ENCODE data around the gene OPA1.

OPA1 gene

GRCh38 chr3:193730511-193730910 is 137.5 kb downstream of the OPA1 start:
- H3K27me3 ChIP-seq (ENCODE audit: insufficient read depth, low read length), result peaks cover 10% of the 10 kb centered on the region; the same call in 1 of the 2 replicates

DNA sequence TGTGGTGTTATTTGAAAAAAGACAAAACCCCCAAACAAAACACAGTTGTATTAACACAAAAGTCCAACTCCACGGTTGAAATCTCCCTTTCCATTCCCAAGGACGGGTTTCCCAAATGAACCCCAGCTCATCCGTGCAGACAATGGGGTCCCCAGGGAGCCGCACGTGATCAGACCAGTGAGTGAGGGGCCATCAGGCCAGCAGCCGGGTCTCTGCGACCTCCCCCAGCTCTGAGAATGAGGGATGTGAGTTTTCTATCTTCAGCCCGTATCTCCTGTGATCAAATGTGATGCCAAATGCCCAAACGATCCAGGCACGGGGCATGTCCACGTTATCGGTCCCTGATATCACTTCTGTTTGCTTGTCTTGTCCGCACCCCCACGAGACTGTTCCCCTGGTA is 138.0 kb downstream of the OPA1 start:
- H3K4me3 ChIP-seq (ENCODE audit: low read length), result no peak overlapping the region
- H3K27me3 ChIP-seq (ENCODE audit: insufficient read depth, low read length), result peaks cover 10% of the 10 kb centered on the region; the same call in 1 of the 2 replicates
- no peak overlapping the region for H3K27ac ChIP-seq (ENCODE audit: low read length)
- H3K4me1 ChIP-seq (ENCODE audit: insufficient read depth, low read length), result peaks cover 14% of the 10 kb centered on the region; the same call in 1 of the 2 replicates
- H3K9me3 ChIP-seq (ENCODE audit: insufficient read depth, low read depth, low read length), result no peaks in the 10 kb centered on the region
- no peaks in the 10 kb centered on the region for H3K36me3 ChIP-seq (ENCODE audit: insufficient read depth, low read depth, low read length)
- H3K9ac ChIP-seq (ENCODE audit: low read depth, low read length), result peak overlapping the region; percentile 26; the same call in 1 of the 2 replicates

More at GRCh38 chr3:193730511-193730910, 137.5 kb downstream of the OPA1 start:
- Histone ChIP-seq H3K9ac (ENCODE audit: low read depth, low read length) (peak overlapping the region; percentile 26; the same call in 1 of the 2 replicates), H3K9me3 (ENCODE audit: insufficient read depth, low read depth, low read length) (no peaks in the 10 kb centered on the region), H3K27ac (ENCODE audit: low read length) (no peak overlapping the region), H3K4me3 (ENCODE audit: low read length) (no peak overlapping the region), H3K36me3 (ENCODE audit: insufficient read depth, low read depth, low read length) (no peaks in the 10 kb centered on the region), H3K4me1 (ENCODE audit: insufficient read depth, low read length) (peaks cover 14% of the 10 kb centered on the region; the same call in 1 of the 2 replicates)

DNA sequence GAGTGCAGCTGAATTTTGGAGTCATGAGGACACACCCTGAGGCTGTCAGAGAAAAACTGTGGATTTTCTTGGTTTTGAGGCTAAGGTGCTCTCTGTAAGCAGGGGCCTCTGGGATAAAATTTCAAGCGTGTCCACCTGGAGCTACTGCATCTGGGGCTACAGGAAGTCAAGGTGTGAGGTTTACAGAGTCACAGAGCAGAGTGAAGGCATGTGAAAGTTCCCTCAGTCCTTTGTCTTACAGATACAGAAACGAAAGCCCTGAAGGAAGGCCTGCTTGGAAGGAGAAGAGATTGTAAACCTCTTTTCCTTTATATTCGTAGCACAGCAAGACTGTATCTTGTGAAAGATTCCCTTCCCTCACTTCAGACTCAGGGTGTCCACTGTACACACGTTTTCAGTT is 138.6 kb downstream of the OPA1 start:
- Histone ChIP-seq H3K4me1 (ENCODE audit: insufficient read depth, low read length) (peaks cover 14% of the 10 kb centered on the region; the same call in 1 of the 2 replicates), H3K9ac (ENCODE audit: low read depth, low read length) (no peak overlapping the region)

DNA sequence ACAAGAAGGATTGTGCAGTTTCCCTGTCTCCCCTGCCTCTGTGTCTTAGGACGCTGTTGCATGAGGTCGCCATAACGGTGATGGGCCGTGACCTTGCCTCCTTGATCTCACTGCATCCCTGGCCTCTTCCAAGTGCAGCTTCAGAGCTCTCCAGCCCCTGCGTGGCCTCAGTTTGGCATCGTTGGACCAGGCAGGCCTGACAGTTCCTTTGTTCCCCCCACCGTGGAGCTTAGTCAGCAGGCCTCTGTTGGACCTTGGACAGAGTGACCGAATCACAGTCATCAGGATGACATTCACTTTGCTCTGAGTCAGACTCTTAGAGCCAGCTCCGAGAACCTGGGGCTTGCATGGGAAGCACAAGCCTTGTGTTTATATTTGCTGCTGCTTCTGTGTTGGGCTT is 139.4 kb downstream of the OPA1 start:
- Histone ChIP-seq H3K9me3 (ENCODE audit: insufficient read depth, low read depth, low read length) (no peaks in the 10 kb centered on the region), H3K27ac (ENCODE audit: low read length) (no peak overlapping the region), H3K9ac (ENCODE audit: low read depth, low read length) (no peak overlapping the region)

More for the DNA sequence above, 138.6 kb downstream of the OPA1 start:
- H3K4me3 ChIP-seq (ENCODE audit: low read length), result no peak overlapping the region
- no peak overlapping the region for H3K27ac ChIP-seq (ENCODE audit: low read length)
- peaks cover 10% of the 10 kb centered on the region; the same call in 1 of the 2 replicates for H3K27me3 ChIP-seq (ENCODE audit: insufficient read depth, low read length)
- H3K36me3 ChIP-seq (ENCODE audit: insufficient read depth, low read depth, low read length), result no peaks in the 10 kb centered on the region
- H3K9me3 ChIP-seq (ENCODE audit: insufficient read depth, low read depth, low read length), result no peaks in the 10 kb centered on the region

GRCh38 chr3:193732827-193733226 is 139.8 kb downstream of the OPA1 start:
- Histone ChIP-seq H3K27ac (ENCODE audit: low read length) (no peak overlapping the region), H3K27me3 (ENCODE audit: insufficient read depth, low read length) (peaks cover 10% of the 10 kb centered on the region; the same call in 1 of the 2 replicates), H3K4me1 (ENCODE audit: insufficient read depth, low read length) (peaks cover 14% of the 10 kb centered on the region; the same call in 1 of the 2 replicates), H3K9me3 (ENCODE audit: insufficient read depth, low read depth, low read length) (no peaks in the 10 kb centered on the region), H3K9ac (ENCODE audit: low read depth, low read length) (no peak overlapping the region), H3K36me3 (ENCODE audit: insufficient read depth, low read depth, low read length) (no peaks in the 10 kb centered on the region), H3K4me3 (ENCODE audit: low read length) (no peak overlapping the region)

More for the DNA sequence above, 139.4 kb downstream of the OPA1 start:
- no peak overlapping the region for H3K4me3 ChIP-seq (ENCODE audit: low read length)
- H3K36me3 ChIP-seq (ENCODE audit: insufficient read depth, low read depth, low read length), result no peaks in the 10 kb centered on the region
- H3K4me1 ChIP-seq (ENCODE audit: insufficient read depth, low read length), result peaks cover 14% of the 10 kb centered on the region; the same call in 1 of the 2 replicates
- H3K27me3 ChIP-seq (ENCODE audit: insufficient read depth, low read length), result peaks cover 10% of the 10 kb centered on the region; the same call in 1 of the 2 replicates

DNA sequence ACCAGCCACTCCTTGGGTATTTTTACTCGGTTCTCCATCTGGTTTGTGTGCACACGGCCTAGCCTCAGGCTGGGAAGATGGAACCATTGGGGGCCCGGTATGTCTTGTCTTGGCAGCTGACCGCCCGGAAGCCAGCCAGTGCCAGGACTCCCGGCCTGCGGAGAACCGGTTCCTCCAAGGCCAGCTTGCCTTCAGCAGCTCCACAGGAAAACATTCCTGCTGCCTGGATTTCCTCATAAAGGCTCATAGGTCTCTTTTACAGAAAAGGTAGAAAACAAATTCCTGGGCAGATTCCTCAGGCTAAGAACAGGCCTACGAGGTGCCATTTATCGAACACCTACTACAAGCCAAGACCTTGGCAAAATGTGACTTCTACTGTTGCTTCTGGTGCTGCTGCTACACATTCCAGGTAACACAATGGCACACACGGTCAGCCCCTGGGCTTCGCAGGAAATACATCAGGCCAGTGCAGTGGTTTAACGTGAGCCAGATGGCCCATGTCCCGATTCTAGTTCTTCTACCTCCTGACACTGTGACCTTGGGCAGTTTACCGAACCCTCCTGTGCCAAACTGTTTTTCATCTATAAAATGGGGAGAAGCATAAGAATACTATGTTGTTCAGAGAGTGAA is 141.8 kb downstream of the OPA1 start:
- H3K36me3 ChIP-seq (ENCODE audit: insufficient read depth, low read depth, low read length), result no peaks in the 10 kb centered on the region
- no peak overlapping the region for H3K4me3 ChIP-seq (ENCODE audit: low read length)
- peaks cover 14% of the 10 kb centered on the region; the same call in 1 of the 2 replicates for H3K4me1 ChIP-seq (ENCODE audit: insufficient read depth, low read length)
- H3K27me3 ChIP-seq (ENCODE audit: insufficient read depth, low read length), result peaks cover 7% of the 10 kb centered on the region; the same call in 1 of the 2 replicates
- H3K9me3 ChIP-seq (ENCODE audit: insufficient read depth, low read depth, low read length), result no peaks in the 10 kb centered on the region
- no peak overlapping the region for H3K27ac ChIP-seq (ENCODE audit: low read length)
- no peak overlapping the region for H3K9ac ChIP-seq (ENCODE audit: low read depth, low read length)

- no peak overlapping the region for H3K4me3 ChIP-seq (ENCODE audit: low read length)
- no peaks in the 10 kb centered on the region for H3K9me3 ChIP-seq (ENCODE audit: insufficient read depth, low read depth, low read length)
- H3K27ac ChIP-seq (ENCODE audit: low read length), result no peak overlapping the region
- H3K9ac ChIP-seq (ENCODE audit: low read depth, low read length), result no peak overlapping the region
- H3K27me3 ChIP-seq (ENCODE audit: insufficient read depth, low read length), result peaks cover 7% of the 10 kb centered on the region; the same call in 1 of the 2 replicates
- H3K36me3 ChIP-seq (ENCODE audit: insufficient read depth, low read depth, low read length), result no peaks in the 10 kb centered on the region
- H3K4me1 ChIP-seq (ENCODE audit: insufficient read depth, low read length), result peaks cover 10% of the 10 kb centered on the region; the same call in 1 of the 2 replicates
Observed at GRCh38 chr3:193735850-193736249, 142.8 kb downstream of the OPA1 start.

- Histone ChIP-seq H3K9ac (ENCODE audit: low read depth, low read length) (no peak overlapping the region), H3K36me3 (ENCODE audit: insufficient read depth, low read depth, low read length) (no peaks in the 10 kb centered on the region), H3K4me1 (ENCODE audit: insufficient read depth, low read length) (peaks cover 3% of the 10 kb centered on the region; the same call in 1 of the 2 replicates), H3K9me3 (ENCODE audit: insufficient read depth, low read depth, low read length) (no peaks in the 10 kb centered on the region), H3K27me3 (ENCODE audit: insufficient read depth, low read length) (0 out of 2 replicates have a peak, but pooled peaks cover under 1% of the 10 kb centered on the region), H3K4me3 (ENCODE audit: low read length) (no peak overlapping the region), H3K27ac (ENCODE audit: low read length) (no peak overlapping the region)
Observed at GRCh38 chr3:193736616-193737015, 143.6 kb downstream of the OPA1 start.

GRCh38 chr3:193737191-193737751 is 144.3 kb downstream of the OPA1 start:
- H3K36me3 ChIP-seq (ENCODE audit: insufficient read depth, low read depth, low read length), result no peaks in the 10 kb centered on the region
- no peaks in the 10 kb centered on the region for H3K4me1 ChIP-seq (ENCODE audit: insufficient read depth, low read length)
- no peak overlapping the region for H3K4me3 ChIP-seq (ENCODE audit: low read length)
- no peaks in the 10 kb centered on the region for H3K27me3 ChIP-seq (ENCODE audit: insufficient read depth, low read length)
- H3K9me3 ChIP-seq (ENCODE audit: insufficient read depth, low read depth, low read length), result no peaks in the 10 kb centered on the region
- no peak overlapping the region for H3K9ac ChIP-seq (ENCODE audit: low read depth, low read length)
- no peak overlapping the region for H3K27ac ChIP-seq (ENCODE audit: low read length)

DNA sequence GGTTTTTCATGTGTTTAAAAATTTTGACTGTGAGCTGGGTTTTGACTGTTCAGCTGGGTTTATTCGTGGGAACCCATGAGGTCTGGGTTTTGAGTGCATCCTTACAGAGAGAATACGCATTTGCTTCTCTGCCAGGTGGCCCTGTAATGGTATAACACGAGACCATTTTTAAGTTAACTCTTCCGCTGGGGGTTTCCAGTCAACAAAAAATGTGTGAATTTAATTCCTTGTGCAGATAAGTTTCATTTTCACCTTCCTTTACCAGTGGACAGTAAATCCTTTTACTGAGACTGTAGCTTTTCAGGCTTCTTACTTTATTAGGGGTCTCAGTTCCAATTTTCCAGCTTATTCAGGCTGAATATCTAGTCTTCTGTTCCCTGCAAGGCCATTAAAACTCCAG is 149.6 kb downstream of the OPA1 start:
- H3K27me3 ChIP-seq (ENCODE audit: insufficient read depth, low read length), result no peaks in the 10 kb centered on the region; the same call in 1 of the 2 replicates
- no peak overlapping the region for H3K27ac ChIP-seq (ENCODE audit: low read length)
- H3K9ac ChIP-seq (ENCODE audit: low read depth, low read length), result no peak overlapping the region
- H3K4me3 ChIP-seq (ENCODE audit: low read length), result no peak overlapping the region
- H3K4me1 ChIP-seq (ENCODE audit: insufficient read depth, low read length), result peaks cover 12% of the 10 kb centered on the region; the same call in 1 of the 2 replicates
- no peaks in the 10 kb centered on the region for H3K36me3 ChIP-seq (ENCODE audit: insufficient read depth, low read depth, low read length)
- no peaks in the 10 kb centered on the region for H3K9me3 ChIP-seq (ENCODE audit: insufficient read depth, low read depth, low read length)

GRCh38 chr3:193743702-193744047 is 150.7 kb downstream of the OPA1 start:
- H3K9ac ChIP-seq (ENCODE audit: low read depth, low read length), result 0 out of 2 replicates have a peak overlapping the region, but pooled peaks have one; percentile 42
- no peaks in the 10 kb centered on the region; the same call in 1 of the 2 replicates for H3K27me3 ChIP-seq (ENCODE audit: insufficient read depth, low read length)
- no peak overlapping the region for H3K4me3 ChIP-seq (ENCODE audit: low read length)
- peaks cover 12% of the 10 kb centered on the region; the same call in 1 of the 2 replicates for H3K4me1 ChIP-seq (ENCODE audit: insufficient read depth, low read length)
- no peaks in the 10 kb centered on the region for H3K36me3 ChIP-seq (ENCODE audit: insufficient read depth, low read depth, low read length)
- no peaks in the 10 kb centered on the region for H3K9me3 ChIP-seq (ENCODE audit: insufficient read depth, low read depth, low read length)
- no peak overlapping the region for H3K27ac ChIP-seq (ENCODE audit: low read length)

All from iPS-20b (cell line).